ENCODE measurements around the gene RGS3.

RGS3 gene

GRCh38 chr9:113559834-113560800 is 96.6 kb downstream of the RGS3 start:
- H3K4me3 ChIP-seq (replicated peaks; ENCODE audit: low read depth, low read length), result no peak overlapping the region
- peaks cover 4% of the 10 kb centered on the region for H3K36me3 ChIP-seq (ENCODE audit: control insufficient read depth, insufficient read depth, low read length)
- TF ChIP-seq CTCF (IDR thresholded peaks at IDR 0.05; ENCODE audit: insufficient read depth, low read length, poor library complexity, severe bottlenecking), result no peak
- no peak for DNase-seq (ENCODE audit: extremely low read depth, insufficient read length)
- no peaks in the 10 kb centered on the region for H3K27me3 ChIP-seq (replicated peaks; ENCODE audit: control insufficient read depth, insufficient read depth, low read length)

GRCh38 chr9:113562653-113563381 is 99.3 kb downstream of the RGS3 start:
- no peak for TF ChIP-seq CTCF (IDR thresholded peaks at IDR 0.05; ENCODE audit: insufficient read depth, low read length, poor library complexity, severe bottlenecking)
- Histone ChIP-seq H3K36me3 (ENCODE audit: control insufficient read depth, insufficient read depth, low read length) (peaks cover 11% of the 10 kb centered on the region), H3K27me3 (replicated peaks; ENCODE audit: control insufficient read depth, insufficient read depth, low read length) (no peaks in the 10 kb centered on the region), H3K4me3 (replicated peaks; ENCODE audit: low read depth, low read length) (no peak overlapping the region)
- no peak for DNase-seq (ENCODE audit: extremely low read depth, insufficient read length)

- Histone ChIP-seq H3K4me3 (replicated peaks; ENCODE audit: low read depth, low read length) (no peak overlapping the region), H3K36me3 (ENCODE audit: control insufficient read depth, insufficient read depth, low read length) (peaks cover 14% of the 10 kb centered on the region), H3K27me3 (replicated peaks; ENCODE audit: control insufficient read depth, insufficient read depth, low read length) (no peaks in the 10 kb centered on the region)
- no peak for TF ChIP-seq CTCF (IDR thresholded peaks at IDR 0.05; ENCODE audit: insufficient read depth, low read length, poor library complexity, severe bottlenecking)
- no peak for DNase-seq (ENCODE audit: extremely low read depth, insufficient read length)
Observed at GRCh38 chr9:113563826-113564497, 100.4 kb downstream of the RGS3 start.

- peaks cover 11% of the 10 kb centered on the region for H3K36me3 ChIP-seq (ENCODE audit: control insufficient read depth, insufficient read depth, low read length)
- DNase-seq (ENCODE audit: extremely low read depth, insufficient read length), result no peak
- no peak overlapping the region for H3K4me3 ChIP-seq (replicated peaks; ENCODE audit: low read depth, low read length)
- TF ChIP-seq CTCF (IDR thresholded peaks at IDR 0.05; ENCODE audit: insufficient read depth, low read length, poor library complexity, severe bottlenecking), result no peak
- no peaks in the 10 kb centered on the region for H3K27me3 ChIP-seq (replicated peaks; ENCODE audit: control insufficient read depth, insufficient read depth, low read length)
Observed at GRCh38 chr9:113564498-113565237, 101.1 kb downstream of the RGS3 start.

- no peak for DNase-seq (ENCODE audit: extremely low read depth, insufficient read length)
- Histone ChIP-seq H3K4me3 (replicated peaks; ENCODE audit: low read depth, low read length) (peak overlapping the region; percentile 42), H3K27me3 (replicated peaks; ENCODE audit: control insufficient read depth, insufficient read depth, low read length) (no peaks in the 10 kb centered on the region), H3K36me3 (ENCODE audit: control insufficient read depth, insufficient read depth, low read length) (peaks cover 11% of the 10 kb centered on the region)
- TF ChIP-seq CTCF (IDR thresholded peaks at IDR 0.05; ENCODE audit: insufficient read depth, low read length, poor library complexity, severe bottlenecking), result no peak
Observed at GRCh38 chr9:113566016-113566711, 102.6 kb downstream of the RGS3 start.

Measured in GM06990 (cell line).